Thyroid gland (tissue), 4 donors: ENCODE data around the gene FOXF1.

Experiments used
- CTCF ChIP-seq, 6 experiments: fragments of 200-600 bp in 3 of 6; fragments of 450-650 bp in 3 of 6; sonication (generic) in 3 of 6; IDR thresholded peaks; one replicate each; pipeline ENCODE4 v1.5.1; 2016 to 2019; ENCODE audit warnings: antibody characterized with exemption in 6 of 6, mild to moderate bottlenecking in 2 of 6, inconsistent platforms in 1 of 6, moderate library complexity in 1 of 6
- POLR2A ChIP-seq, 2 donors: fragments of 450-650 bp; IDR thresholded peaks; one replicate each; pipeline ENCODE4 v1.6.1; 2017; ENCODE audit warnings: antibody characterized with exemption in 2 of 2, mild to moderate bottlenecking in 2 of 2, moderate library complexity in 1 of 2

GRCh38 chr16:86513471-86514277 is 3.3 kb downstream of the FOXF1 start:
- no peak for TF ChIP-seq CTCF (IDR thresholded peaks at IDR 0.05)
- TF ChIP-seq POLR2A (IDR thresholded peaks at IDR 0.05): no peak
